HG03432 (cell line): ENCODE measurements around the gene DPYD.

ENCODE experiments used
- ATAC-seq: cut with Tn5 transposase; IDR thresholded peaks from one replicate; pipeline ENCODE4 v1.9.1; 2021; ENCODE audit warnings: mild to moderate bottlenecking, moderate library complexity; ENCODE audit not compliant: unreplicated experiment

The DPYD gene

DNA sequence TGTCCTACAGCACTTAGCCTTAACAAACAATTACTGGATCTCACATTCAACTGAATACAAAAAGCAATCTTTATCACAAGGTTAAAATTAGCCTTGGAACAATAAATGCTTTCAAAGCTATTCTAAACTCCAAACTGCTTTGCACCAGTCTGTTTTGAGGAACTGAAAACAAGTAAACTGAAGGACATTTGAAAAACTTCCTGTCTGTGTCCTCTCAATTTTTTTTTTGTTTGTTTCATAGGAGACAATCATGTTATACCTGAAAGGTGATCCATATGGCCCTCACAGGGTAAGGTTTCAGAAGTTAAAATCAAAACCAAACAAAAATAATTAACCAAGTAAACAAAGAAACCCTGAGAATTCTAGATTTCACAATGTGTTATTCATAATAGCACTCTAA, 459.1 kb downstream of the DPYD start:
- peak; percentile 95 for ATAC-seq

GRCh38 chr1:97457446-97458089, 463.3 kb downstream of the DPYD start:
- no peak for ATAC-seq

DNA sequence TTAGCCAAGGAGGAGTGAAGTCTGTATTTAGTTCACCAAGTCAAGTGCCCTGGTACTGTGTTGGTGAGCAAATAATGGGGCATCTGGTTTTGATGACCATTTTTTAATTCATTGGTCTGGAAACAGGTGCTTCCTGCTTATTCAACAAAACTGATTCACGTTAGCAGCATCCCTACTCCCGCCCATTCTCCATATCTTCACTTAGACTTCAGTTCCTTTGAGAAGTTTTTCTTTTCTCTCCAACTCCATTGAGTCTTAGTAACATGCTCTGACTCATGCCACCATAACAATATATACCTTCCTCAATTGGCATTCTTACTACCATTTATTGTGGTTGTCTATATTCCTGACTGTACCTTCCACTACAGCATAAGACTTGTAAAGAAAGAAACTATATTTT, 468.9 kb downstream of the DPYD start:
- ATAC-seq: no peak

DNA sequence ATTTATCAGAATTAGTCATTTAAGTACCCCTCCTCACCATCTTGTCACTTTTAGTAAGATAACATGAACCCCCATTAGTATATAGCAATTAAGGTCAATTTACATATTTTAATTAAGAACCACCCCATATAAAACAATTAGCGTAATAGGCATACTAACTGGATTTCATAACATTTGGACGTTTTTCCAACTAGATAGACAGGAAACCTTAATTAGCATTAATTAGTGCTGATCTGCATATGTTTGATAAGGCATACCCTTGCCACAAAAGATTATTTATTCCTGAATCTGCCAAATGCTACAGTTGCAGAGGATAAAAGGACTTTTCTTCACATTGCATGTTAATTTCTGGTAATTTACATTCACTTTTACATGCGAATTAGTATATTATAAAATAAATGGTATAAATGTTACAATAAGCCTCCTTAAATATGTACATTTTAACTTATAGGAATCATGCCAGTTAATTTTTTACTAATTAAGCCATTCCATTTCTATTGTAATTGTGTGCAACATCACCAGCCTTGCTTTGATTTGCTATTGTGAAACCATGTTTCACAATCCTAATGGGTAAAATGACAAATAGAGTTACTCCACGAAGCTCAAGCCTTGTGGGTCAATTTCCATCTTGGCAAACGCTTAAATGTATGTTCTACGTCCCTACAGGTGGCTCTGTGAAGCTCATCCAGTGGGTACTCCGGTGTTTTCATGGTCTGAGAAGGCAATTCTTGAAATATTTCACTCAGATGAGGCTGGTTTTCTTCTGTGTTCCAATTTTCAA, 469.6 kb downstream of the DPYD start:
- ATAC-seq: no peak

DNA sequence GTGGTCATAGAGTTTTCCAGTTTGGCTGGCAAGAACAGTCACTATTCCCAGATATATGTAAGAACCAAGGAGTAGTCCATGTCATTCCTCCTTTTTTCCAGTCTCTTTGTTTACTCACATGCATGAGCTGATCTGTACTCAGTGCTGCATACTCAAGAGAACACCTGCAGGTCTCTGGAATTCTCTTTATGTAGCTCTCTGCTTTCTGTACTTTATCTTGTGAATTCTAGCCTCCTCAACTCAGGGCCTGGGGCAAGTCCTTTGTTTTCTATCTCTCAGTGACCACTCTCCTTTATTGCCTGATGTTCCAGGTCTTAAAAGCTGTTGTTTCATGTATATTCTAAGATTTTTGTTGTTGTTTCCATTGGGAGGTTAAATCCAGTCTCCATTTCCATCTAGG, 478.9 kb downstream of the DPYD start:
- no peak for ATAC-seq

- no peak for ATAC-seq
Measured at GRCh38 chr1:97433824-97434177, 487.0 kb downstream of the DPYD start.

- ATAC-seq: no peak
Measured at GRCh38 chr1:97433094-97433823, 487.6 kb downstream of the DPYD start.

DNA sequence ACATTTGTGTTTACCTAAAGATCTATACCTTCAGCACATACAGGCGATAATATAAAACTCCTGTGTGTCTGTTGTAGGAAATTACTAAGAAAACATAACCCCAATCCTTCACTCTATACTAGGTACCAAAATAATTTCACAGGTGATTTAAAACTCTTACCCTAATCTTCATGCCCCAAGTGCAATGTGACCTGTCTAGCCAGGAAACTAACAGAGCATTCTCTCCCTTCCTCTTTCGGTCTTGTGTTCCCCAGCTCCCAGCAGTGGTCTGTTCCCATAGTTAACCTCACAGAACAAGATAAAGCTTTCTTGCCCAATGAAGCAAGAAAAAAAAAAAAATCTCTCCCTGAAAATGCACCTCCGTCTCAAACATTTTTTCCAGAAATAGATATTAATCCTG, 493.5 kb downstream of the DPYD start:
- ATAC-seq: no peak

DNA sequence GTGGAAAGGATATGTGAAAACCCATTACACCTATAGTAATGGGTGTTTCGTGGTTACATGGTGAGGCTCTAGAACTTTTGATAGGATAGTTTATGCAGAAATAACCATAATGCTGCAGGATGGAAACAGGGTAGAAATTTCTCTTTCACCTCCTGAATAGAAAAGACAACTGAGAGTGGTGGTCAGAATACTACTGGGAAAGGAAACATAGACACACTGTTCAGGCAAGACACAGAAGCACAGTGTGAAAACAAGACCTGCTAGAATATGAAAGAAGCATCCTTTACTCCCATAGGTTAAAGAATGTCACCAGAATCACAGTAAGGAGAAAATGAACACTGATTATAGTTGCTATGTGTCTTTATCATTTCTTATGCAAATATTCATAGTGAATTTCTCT, 496.6 kb downstream of the DPYD start:
- peak; percentile 57 for ATAC-seq

GRCh38 chr1:97423403-97423802, 497.4 kb downstream of the DPYD start:
- ATAC-seq: no peak

DNA sequence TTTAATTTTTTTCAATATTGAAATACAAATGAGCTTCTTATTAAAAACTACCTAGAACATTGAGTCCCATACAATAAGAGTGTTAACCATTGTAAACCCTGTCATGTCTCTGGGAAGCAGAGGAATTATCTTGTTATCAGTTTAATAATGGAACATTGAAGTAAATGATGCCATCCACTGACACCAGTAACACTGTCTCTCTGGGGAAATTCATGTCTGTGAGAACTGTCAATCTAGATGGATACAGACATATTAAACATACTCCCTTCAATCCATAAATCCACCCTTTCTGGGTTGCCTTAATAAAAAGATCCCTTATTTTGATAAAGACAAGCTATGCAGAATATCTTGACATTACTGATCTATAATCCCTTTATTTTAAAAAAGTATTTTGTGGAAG, 503.2 kb downstream of the DPYD start:
- ATAC-seq: no peak

- ATAC-seq: no peak
Measured at GRCh38 chr1:97414682-97415312, 506.0 kb downstream of the DPYD start.

GRCh38 chr1:97412737-97413136, 508.1 kb downstream of the DPYD start:
- ATAC-seq: no peak

GRCh38 chr1:97412166-97412565, 508.7 kb downstream of the DPYD start:
- no peak for ATAC-seq

- ATAC-seq: no peak
Measured at GRCh38 chr1:97396463-97396862, 524.4 kb downstream of the DPYD start.

DNA sequence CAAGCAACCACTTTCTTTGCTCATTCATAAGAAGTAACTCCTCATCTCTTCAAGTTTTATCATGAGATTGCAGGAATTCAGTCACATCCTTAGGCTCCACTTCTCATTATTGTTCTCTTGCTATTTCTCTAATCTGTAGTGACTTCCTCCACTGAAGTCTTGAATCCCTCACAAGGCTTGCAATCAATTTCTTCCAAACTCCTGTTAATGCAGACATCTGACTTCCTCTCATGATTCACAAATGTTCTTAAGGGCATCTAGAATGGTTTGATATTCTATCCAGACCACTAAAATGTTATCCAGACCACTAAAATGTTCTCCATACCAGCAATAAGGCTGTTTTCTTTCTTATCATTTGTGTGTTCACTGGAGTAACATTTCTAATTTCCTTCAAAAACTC, 528.1 kb downstream of the DPYD start:
- ATAC-seq: no peak

GRCh38 chr1:97385536-97386277, 535.1 kb downstream of the DPYD start:
- no peak for ATAC-seq

- ATAC-seq: no peak
Measured at GRCh38 chr1:97384294-97384968, 536.4 kb downstream of the DPYD start.

- no peak for ATAC-seq
Measured at GRCh38 chr1:97383797-97384196, 537.0 kb downstream of the DPYD start.

DNA sequence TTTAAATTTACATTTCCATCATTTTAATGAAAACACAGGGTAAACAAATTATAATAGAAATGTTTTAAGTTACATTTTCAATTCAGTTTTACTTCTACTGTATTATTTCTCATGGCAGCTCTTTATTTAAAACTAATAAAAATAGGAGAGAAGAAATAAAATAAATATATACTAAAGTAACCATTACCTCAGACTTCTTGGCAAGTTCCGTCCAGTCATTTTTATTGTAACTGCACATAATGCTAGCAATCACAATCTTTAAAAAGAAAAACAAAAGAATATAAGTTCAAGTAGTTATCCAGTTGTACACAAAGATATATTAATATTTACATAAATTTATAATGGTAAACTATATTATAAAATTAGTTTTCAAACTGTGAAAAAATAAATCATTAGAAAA, 538.6 kb downstream of the DPYD start:
- no peak for ATAC-seq
